Esophagus (tissue), 2 donors: ENCODE data around the gene LARP6. TPM values are rescaled to one million over a fixed set of nuclear protein-coding genes. Genes with fewer than 3 reads are reported as not detected.

Source experiments
- H3K27ac ChIP-seq, 2 donors: one replicate each; pipeline ENCODE4 v1.5.1; 2013; ENCODE audit warnings: low read depth in 2 of 2, mild to moderate bottlenecking in 2 of 2, inconsistent platforms in 1 of 2, low read length in 1 of 2, moderate library complexity in 1 of 2
- H3K27me3 ChIP-seq, 2 donors: one replicate each; pipeline ENCODE4 v1.6.1; 2013; ENCODE audit warnings: low read length in 2 of 2, control low read depth in 1 of 2, mild to moderate bottlenecking in 1 of 2; ENCODE audit not compliant: insufficient read depth in 2 of 2, control insufficient read depth in 1 of 2
- H3K36me3 ChIP-seq, 2 donors: one replicate each; pipeline ENCODE4 v1.6.1; 2013; ENCODE audit warnings: low read length in 1 of 2; ENCODE audit not compliant: control insufficient read depth in 2 of 2, insufficient read depth in 2 of 2
- H3K4me1 ChIP-seq, 2 donors: one replicate each; pipeline ENCODE4 v1.6.1; 2013; ENCODE audit warnings: low read length in 1 of 2; ENCODE audit not compliant: control insufficient read depth in 2 of 2, insufficient read depth in 2 of 2
- H3K4me3 ChIP-seq, 2 donors: one replicate each; pipeline ENCODE4 v1.5.1; 2013; ENCODE audit warnings: low read length in 2 of 2, mild to moderate bottlenecking in 2 of 2, low read depth in 1 of 2, moderate library complexity in 1 of 2
- H3K9me3 ChIP-seq, 2 donors: one replicate each; pipeline ENCODE4 v1.6.1; 2013; ENCODE audit warnings: mild to moderate bottlenecking in 2 of 2, low read depth in 1 of 2, low read length in 1 of 2, moderate library complexity in 1 of 2; ENCODE audit not compliant: control insufficient read depth in 2 of 2, insufficient read depth in 1 of 2
- WGBS, 2 donors: extraction: QIAGEN DNeasy Blood & Tissue Kit; methylation state at CpG; one replicate each; pipeline ENCODE4 v1.1.7; 2013; 5-methylcytosine and 5-hydroxymethylcytosine counted together
- polyA plus RNA-seq, 2 donors: library from polyadenylated mRNA; stranded (reverse); fragments of 200-250 nt; gene quantifications; one replicate each; pipeline ENCODE4 v1.2.3, GENCODE V29; 2013
- donor health status: healthy with polysubstance abuse.
- donor health status: Bipolar disorder and iron deficiency.

LARP6 gene
- polyA plus RNA-seq, 2 donors = 3.2 to 6.5 TPM

- 84 to 89% methylated on average over 6 of the region's 6 CpGs for WGBS, 2 donors
- no peak overlapping the region for H3K4me3 ChIP-seq
- H3K27me3 ChIP-seq = no peaks in the 10 kb centered on the region
- H3K9me3 ChIP-seq = no peaks in the 10 kb centered on the region
- no peak overlapping the region for H3K27ac ChIP-seq
- H3K4me1 ChIP-seq = no peaks in the 10 kb centered on the region
- no peaks in the 10 kb centered on the region for H3K36me3 ChIP-seq
Measured at GRCh38 chr15:70788114-70789049, 65.6 kb downstream of the LARP6 start.

GRCh38 chr15:70786996-70787395 is 67.0 kb downstream of the LARP6 start:
- WGBS, 2 donors = 96 to 97% methylated on average over 4 of the region's 4 CpGs
- Histone ChIP-seq H3K27ac (no peak overlapping the region), H3K27me3 (no peaks in the 10 kb centered on the region), H3K36me3 (no peaks in the 10 kb centered on the region), H3K4me3 (no peak overlapping the region), H3K4me1 (no peaks in the 10 kb centered on the region), H3K9me3 (no peaks in the 10 kb centered on the region)

GRCh38 chr15:70783610-70784022 is 70.3 kb downstream of the LARP6 start:
- peaks cover 0 to 5% of the 10 kb centered on the region in 2 donors for H3K4me1 ChIP-seq
- no peaks in the 10 kb centered on the region for H3K27me3 ChIP-seq
- 45 to 61% methylated on average over 6 of the region's 6 CpGs for WGBS, 2 donors
- H3K36me3 ChIP-seq = no peaks in the 10 kb centered on the region
- no peak overlapping the region for H3K4me3 ChIP-seq
- peak overlapping the region; percentile 36 to 60 for H3K27ac ChIP-seq
- no peaks in the 10 kb centered on the region for H3K9me3 ChIP-seq

- WGBS, 2 donors = 75 to 81% methylated on average over 3 of the region's 3 CpGs
- H3K4me1 ChIP-seq = peaks cover 0 to 5% of the 10 kb centered on the region in 2 donors
Measured at GRCh38 chr15:70783041-70783440, 70.9 kb downstream of the LARP6 start.

GRCh38 chr15:70781236-70781635 is 72.7 kb downstream of the LARP6 start:
- Histone ChIP-seq H3K4me1 (peaks cover 0 to 5% of the 10 kb centered on the region in 2 donors), H3K9me3 (no peaks in the 10 kb centered on the region), H3K36me3 (no peaks in the 10 kb centered on the region), H3K27me3 (no peaks in the 10 kb centered on the region), H3K4me3 (no peak overlapping the region), H3K27ac (peak overlapping the region; percentile 72 to 82)
- WGBS, 2 donors = 79 to 81% methylated on average over 5 of the region's 5 CpGs

More at GRCh38 chr15:70783041-70783440, 70.9 kb downstream of the LARP6 start:
- Histone ChIP-seq H3K27me3 (no peaks in the 10 kb centered on the region), H3K4me3 (no peak overlapping the region), H3K27ac (peak overlapping the region; percentile 36 to 42), H3K9me3 (no peaks in the 10 kb centered on the region), H3K36me3 (no peaks in the 10 kb centered on the region)

Other genes with a start within 250 kb of the LARP6 start
- 10 to 100 TPM; 27.1 to 83.5 TPM for gene UACA, start 90.6 kb downstream of the LARP6 start, polyA plus RNA-seq
- 1 to 10 TPM in 1 of 2 donors, under 1 TPM in 1; 0.69 to 1.1 TPM for gene THAP10, start 38.3 kb upstream of the LARP6 start, polyA plus RNA-seq
- gene LRRC49, start 38.7 kb upstream of the LARP6 start, polyA plus RNA-seq = 1 to 10 TPM; 1.4 to 2.1 TPM